GM08714 (cell line): ENCODE measurements around the gene ESRRA.

Source experiments
- H3K4me3 ChIP-seq: fragments of 200-500 bp; sonication (Bioruptor generic); 2 replicates; pipeline ENCODE4 v1.5.1; 2014; ENCODE audit warnings: mild to moderate bottlenecking, low read length, inconsistent platforms
- ZNF274 ChIP-seq: IDR thresholded peaks from 2 replicates; pipeline ENCODE4 v1.6.1; 2012; ENCODE audit warnings: mild to moderate bottlenecking, low read depth, low read length

ESRRA gene

GRCh38 chr11:64357904-64358535 is 52.7 kb downstream of the ESRRA start:
- no peak overlapping the region for H3K4me3 ChIP-seq
- TF ChIP-seq ZNF274 = no peak

GRCh38 chr11:64358536-64358906 is 53.2 kb downstream of the ESRRA start:
- H3K4me3 ChIP-seq = peak overlapping the region; percentile 76; the same call in 1 of the 2 replicates
- no peak for TF ChIP-seq ZNF274

- no peak for TF ChIP-seq ZNF274
- H3K4me3 ChIP-seq = peak within 1 kb of the TSS; percentile 76
These were observed 53.8 kb downstream of the ESRRA start, which contains the start of gene RPS6KA4 for GRCh38 chr11:64358907-64359711. TSS of gene RPS6KA4 (plus strand) at chr11:64359162. CDS start at chr11:64359236, 74 bp downstream.

- H3K4me3 ChIP-seq = peak overlapping the region; percentile 76; the same call in 1 of the 2 replicates
- TF ChIP-seq ZNF274 = no peak
These were observed 54.6 kb downstream of the ESRRA start for GRCh38 chr11:64359712-64360445.

- H3K4me3 ChIP-seq = no peak overlapping the region; the same call in 1 of the 2 replicates
- no peak for TF ChIP-seq ZNF274
These were observed 55.2 kb downstream of the ESRRA start for GRCh38 chr11:64360448-64360921.

GRCh38 chr11:64361659-64362058 is 56.3 kb downstream of the ESRRA start:
- H3K4me3 ChIP-seq = no peak overlapping the region
- no peak for TF ChIP-seq ZNF274

- no peak for TF ChIP-seq ZNF274
These were observed 57.0 kb downstream of the ESRRA start for GRCh38 chr11:64362339-64362738.

GRCh38 chr11:64364435-64364834 is 59.1 kb downstream of the ESRRA start:
- no peak overlapping the region for H3K4me3 ChIP-seq
- TF ChIP-seq ZNF274 = no peak

More at GRCh38 chr11:64362339-64362738, 57.0 kb downstream of the ESRRA start:
- no peak overlapping the region for H3K4me3 ChIP-seq

GRCh38 chr11:64364911-64365310 is 59.6 kb downstream of the ESRRA start:
- no peak overlapping the region for H3K4me3 ChIP-seq
- TF ChIP-seq ZNF274 = no peak
